Trophoblast cell (in vitro differentiated cells and primary cell): ENCODE data around the gene HHAT.

ENCODE experiments used
- DNase-seq, 2 donors: peaks; one replicate each; pipeline ENCODE4 v3.0.0-alpha.2; 2016
- H2AFZ ChIP-seq: 2 replicates; pipeline ENCODE4 v1.6.1; 2013; ENCODE audit warnings: low read length, moderate library complexity, mild to moderate bottlenecking; ENCODE audit not compliant: insufficient read depth, poor library complexity
- H2AK5ac ChIP-seq: 2 replicates; pipeline ENCODE4 v1.6.1; 2013; ENCODE audit warnings: mild to moderate bottlenecking, low read length
- H2BK120ac ChIP-seq: 2 replicates; pipeline ENCODE4 v1.6.1; 2013; ENCODE audit warnings: low read length, mild to moderate bottlenecking, moderate library complexity; ENCODE audit not compliant: insufficient read depth, poor library complexity
- H2BK12ac ChIP-seq: 2 replicates; pipeline ENCODE4 v1.6.1; 2013; ENCODE audit warnings: mild to moderate bottlenecking, low read length, moderate library complexity
- H2BK5ac ChIP-seq: 2 replicates; pipeline ENCODE4 v1.6.1; 2013; ENCODE audit warnings: low read length, low read depth, moderate library complexity, mild to moderate bottlenecking; ENCODE audit not compliant: poor library complexity
- H3K14ac ChIP-seq: 2 replicates; pipeline ENCODE4 v1.6.1; 2013; ENCODE audit warnings: mild to moderate bottlenecking, low read length
- H3K18ac ChIP-seq: 2 replicates; pipeline ENCODE4 v1.6.1; 2013; ENCODE audit warnings: mild to moderate bottlenecking, low read length
- H3K23ac ChIP-seq: 2 replicates; pipeline ENCODE4 v1.6.1; 2013; ENCODE audit warnings: low read length
- H3K27ac ChIP-seq: 2 replicates; pipeline ENCODE4 v1.5.1; 2013; ENCODE audit warnings: low read depth, mild to moderate bottlenecking, inconsistent platforms, low read length, moderate library complexity
- H3K27me3 ChIP-seq: 2 replicates; pipeline ENCODE4 v1.6.1; 2013; ENCODE audit warnings: inconsistent platforms, mild to moderate bottlenecking, low read length, moderate library complexity; ENCODE audit not compliant: insufficient read depth
- H3K36me3 ChIP-seq, 2 experiments: 1 replicate in 1 of 2; 2 replicates in 1 of 2; pipeline ENCODE4 v1.6.1; 2013; ENCODE audit warnings: low read length in 2 of 2, mild to moderate bottlenecking in 2 of 2, moderate library complexity in 1 of 2; ENCODE audit not compliant: insufficient read depth in 2 of 2, control insufficient read depth in 1 of 2
- H3K4ac ChIP-seq: 2 replicates; pipeline ENCODE4 v1.6.1; 2013; ENCODE audit warnings: low read depth, mild to moderate bottlenecking, low read length, moderate library complexity
- H3K4me1 ChIP-seq, 2 experiments: 1 replicate in 1 of 2; 2 replicates in 1 of 2; pipeline ENCODE4 v1.6.1; 2013; ENCODE audit warnings: low read length in 2 of 2, mild to moderate bottlenecking in 2 of 2, moderate library complexity in 1 of 2; ENCODE audit not compliant: insufficient read depth in 2 of 2, control insufficient read depth in 1 of 2
- H3K4me2 ChIP-seq: 2 replicates; pipeline ENCODE4 v1.6.1; 2013; ENCODE audit warnings: inconsistent platforms, mild to moderate bottlenecking, low read length, moderate library complexity
- H3K4me3 ChIP-seq: 2 replicates; pipeline ENCODE4 v1.5.1; 2013; ENCODE audit warnings: mild to moderate bottlenecking, low read depth, low read length, inconsistent platforms
- H3K79me1 ChIP-seq: one replicate; pipeline ENCODE4 v1.6.1; 2013; ENCODE audit warnings: low read length
- H3K79me2 ChIP-seq: 2 replicates; pipeline ENCODE4 v1.6.1; 2013; ENCODE audit warnings: low read length, mild to moderate bottlenecking; ENCODE audit not compliant: control insufficient read depth, insufficient read depth, poor library complexity
- H3K9ac ChIP-seq: 2 replicates; pipeline ENCODE4 v1.6.1; 2013; ENCODE audit warnings: mild to moderate bottlenecking, low read length
- H3K9me3 ChIP-seq: 2 replicates; pipeline ENCODE4 v1.6.1; 2013; ENCODE audit warnings: low read depth, mild to moderate bottlenecking, control low read depth, inconsistent platforms, low read length; ENCODE audit not compliant: insufficient read depth
- H4K12ac ChIP-seq: 2 replicates; pipeline ENCODE4 v1.6.1; 2013; ENCODE audit warnings: low read depth, mild to moderate bottlenecking, low read length, moderate library complexity
- H4K8ac ChIP-seq: 2 replicates; pipeline ENCODE4 v1.6.1; 2013; ENCODE audit warnings: low read depth, mild to moderate bottlenecking, low read length, moderate library complexity
- H4K91ac ChIP-seq: one replicate; pipeline ENCODE4 v1.6.1; 2013; ENCODE audit warnings: low read depth, mild to moderate bottlenecking, low read length, moderate library complexity
- WGBS: extraction: QIAGEN DNeasy Blood & Tissue Kit; methylation state at CpG from one replicate; pipeline ENCODE4 v1.1.7; 2013; ENCODE audit warnings: missing lambda C conversion rate; ENCODE audit not compliant: insufficient read length, insufficient coverage; ENCODE audit errors: extremely low coverage; 5-methylcytosine and 5-hydroxymethylcytosine counted together

Gene HHAT

GRCh38 chr1:210396541-210396940 lies 67.8 kb downstream of the HHAT start:
- no peak overlapping the region for H2AFZ ChIP-seq
- H4K12ac ChIP-seq = no peak overlapping the region
- H3K14ac ChIP-seq = no peak overlapping the region
- no peak overlapping the region for H3K4me2 ChIP-seq
- H2BK5ac ChIP-seq = no peak overlapping the region
- no peaks in the 10 kb centered on the region for H3K79me2 ChIP-seq
- H2AK5ac ChIP-seq = no peak overlapping the region
- no peak overlapping the region for H3K18ac ChIP-seq
- no peak for DNase-seq
- no CpG with 5 or more reads among the region's 1 CpG for WGBS
- H3K9me3 ChIP-seq = no peaks in the 10 kb centered on the region
- no peak overlapping the region for H3K4me3 ChIP-seq
- no peak overlapping the region for H4K8ac ChIP-seq
- no peaks in the 10 kb centered on the region for H3K27me3 ChIP-seq
- peaks cover 2 to 8% of the 10 kb centered on the region in 2 experiments for H3K4me1 ChIP-seq
- H2BK12ac ChIP-seq = no peak overlapping the region
- H3K79me1 ChIP-seq = no peaks in the 10 kb centered on the region
- no peak overlapping the region for H3K23ac ChIP-seq
- H2BK120ac ChIP-seq = no peak overlapping the region
- H3K27ac ChIP-seq = no peak overlapping the region
- no peak overlapping the region for H4K91ac ChIP-seq
- no peaks in the 10 kb centered on the region for H3K36me3 ChIP-seq
- H3K9ac ChIP-seq = no peak overlapping the region
- H3K4ac ChIP-seq = no peak overlapping the region

GRCh38 chr1:210397252-210397651 lies 68.5 kb downstream of the HHAT start:
- Histone ChIP-seq H3K9ac (no peak overlapping the region), H3K36me3 (no peaks in the 10 kb centered on the region), H3K18ac (no peak overlapping the region), H2AFZ (no peak overlapping the region), H3K4me2 (no peak overlapping the region), H3K79me2 (no peaks in the 10 kb centered on the region), H3K4ac (no peak overlapping the region), H4K8ac (no peak overlapping the region), H3K9me3 (no peaks in the 10 kb centered on the region), H3K27ac (no peak overlapping the region), H3K27me3 (no peaks in the 10 kb centered on the region), H2BK120ac (no peak overlapping the region), H2AK5ac (no peak overlapping the region), H4K91ac (no peak overlapping the region), H4K12ac (no peak overlapping the region), H3K23ac (no peak overlapping the region), H2BK12ac (no peak overlapping the region), H2BK5ac (no peak overlapping the region), H3K79me1 (no peaks in the 10 kb centered on the region), H3K14ac (no peak overlapping the region), H3K4me1 (peaks cover 2 to 8% of the 10 kb centered on the region in 2 experiments), H3K4me3 (no peak overlapping the region)
- no peak for DNase-seq
- no CpG with 5 or more reads among the region's 1 CpG for WGBS

- Histone ChIP-seq H3K9me3 (no peaks in the 10 kb centered on the region), H3K27ac (no peak overlapping the region), H3K36me3 (no peaks in the 10 kb centered on the region), H3K79me2 (no peaks in the 10 kb centered on the region), H2AFZ (no peak overlapping the region), H3K4ac (no peak overlapping the region), H3K4me1 (peaks cover 2 to 8% of the 10 kb centered on the region in 2 experiments), H3K4me3 (no peak overlapping the region), H3K79me1 (no peaks in the 10 kb centered on the region), H3K18ac (no peak overlapping the region), H4K8ac (no peak overlapping the region), H2AK5ac (no peak overlapping the region), H3K4me2 (no peak overlapping the region), H3K9ac (no peak overlapping the region), H3K23ac (no peak overlapping the region), H4K12ac (no peak overlapping the region), H3K14ac (no peak overlapping the region), H2BK5ac (no peak overlapping the region), H2BK12ac (no peak overlapping the region), H2BK120ac (no peak overlapping the region), H3K27me3 (no peaks in the 10 kb centered on the region), H4K91ac (no peak overlapping the region)
- WGBS = no CpG with 5 or more reads among the region's 5 CpGs
- DNase-seq = no peak
Measured at GRCh38 chr1:210397681-210398080, 69.0 kb downstream of the HHAT start.

GRCh38 chr1:210398466-210398865 lies 69.8 kb downstream of the HHAT start:
- peaks cover 2 to 3% of the 10 kb centered on the region in 2 experiments for H3K4me1 ChIP-seq
- H3K27ac ChIP-seq = no peak overlapping the region
- H4K12ac ChIP-seq = no peak overlapping the region
- no peak overlapping the region for H4K91ac ChIP-seq
- H3K18ac ChIP-seq = no peak overlapping the region
- no peaks in the 10 kb centered on the region for H3K79me1 ChIP-seq
- H3K23ac ChIP-seq = no peak overlapping the region
- H3K36me3 ChIP-seq = no peaks in the 10 kb centered on the region
- H3K9me3 ChIP-seq = no peaks in the 10 kb centered on the region
- no peak overlapping the region for H2BK12ac ChIP-seq
- no peak overlapping the region for H3K4me3 ChIP-seq
- H2AK5ac ChIP-seq = no peak overlapping the region
- no peak for DNase-seq
- H4K8ac ChIP-seq = no peak overlapping the region
- H3K27me3 ChIP-seq = no peaks in the 10 kb centered on the region
- no peak overlapping the region for H3K4ac ChIP-seq
- no peak overlapping the region for H2BK120ac ChIP-seq
- no peaks in the 10 kb centered on the region for H3K79me2 ChIP-seq
- no peak overlapping the region for H3K9ac ChIP-seq
- no peak overlapping the region for H2AFZ ChIP-seq
- no CpG with 5 or more reads among the region's 1 CpG for WGBS
- no peak overlapping the region for H3K14ac ChIP-seq
- no peak overlapping the region for H2BK5ac ChIP-seq
- no peak overlapping the region for H3K4me2 ChIP-seq
